HepG2 (cell line): ENCODE measurements around the gene MTHFD1L. TPM values are rescaled to one million over a fixed set of nuclear protein-coding genes. Genes with fewer than 3 reads are reported as not detected.

Experiments
- AHDC1 ChIP-seq: sonication (generic); formaldehyde crosslinking; IDR thresholded peaks from 2 replicates; pipeline ENCODE4 v1.5.1; 2020; ENCODE audit warnings: mild to moderate bottlenecking, missing genetic modification reagents, borderline replicate concordance
- FOXK2 ChIP-seq: fragments of 450-650 bp; IDR thresholded peaks from 2 replicates; pipeline ENCODE4 v1.6.1; 2016
- KLF9 ChIP-seq: IDR thresholded peaks from 2 replicates; pipeline ENCODE4 v1.6.1; 2016; ENCODE audit warnings: low read depth
- MIXL1 ChIP-seq: IDR thresholded peaks from 2 replicates; pipeline ENCODE4 v1.6.1; 2016
- PAXIP1 ChIP-seq: sonication (generic); formaldehyde crosslinking; conservative IDR thresholded peaks from 2 replicates; pipeline ENCODE4 v1.4.0; 2020; ENCODE audit warnings: mild to moderate bottlenecking, missing genetic modification reagents, moderate library complexity
- SP2 ChIP-seq: sonication (generic); formaldehyde crosslinking; IDR thresholded peaks from 2 replicates; pipeline ENCODE4 v1.5.1; 2020; ENCODE audit warnings: mild to moderate bottlenecking, missing genetic modification reagents
- SRSF4 ChIP-seq: fragments of 200-400 bp; formaldehyde crosslinking; IDR thresholded peaks from one replicate; pipeline ENCODE4 v1.6.1; 2018; ENCODE audit warnings: mild to moderate bottlenecking, low read depth, low read length, moderate library complexity; ENCODE audit not compliant: poor library complexity, severe bottlenecking
- ZBTB10 ChIP-seq: sonication (generic); formaldehyde crosslinking; IDR thresholded peaks from 2 replicates; pipeline ENCODE4 v1.4.0; 2020; ENCODE audit warnings: missing genetic modification reagents, borderline replicate concordance
- ZNF451 ChIP-seq: sonication (generic); formaldehyde crosslinking; IDR thresholded peaks from 2 replicates; pipeline ENCODE4 v1.5.0; 2020; ENCODE audit warnings: mild to moderate bottlenecking, missing genetic modification reagents
- polyA plus RNA-seq, 8 experiments: library from polyadenylated mRNA; depleted of rRNA in 3 of 8; stranded (reverse) in 7 of 8; unstranded in 1 of 8; fragments of >200 nt; fragmentation: Illumina TruSeq in 4 of 8; extraction: Trizol in 4 of 8; gene quantifications; 2 replicates each; pipeline versions ENCODE4 v1.2.1 to v1.2.3, GENCODE V29; 2011 to 2016; ENCODE audit warnings: low read depth in 4 of 8, missing spikeins in 1 of 8, mixed read lengths in 1 of 8; ENCODE audit not compliant: insufficient read depth in 1 of 8
- total RNA-seq, 5 experiments: library from RNA; depleted of rRNA; stranded (reverse); fragments of >200 nt; fragmentation: Illumina TruSeq; extraction: Trizol; gene quantifications; 2 replicates each; pipeline ENCODE4 v1.2.3, GENCODE V29; 2016; ENCODE audit warnings: low read depth in 1 of 5
- TF ChIP-seq, protein P1 (sequence below): sonication (generic); formaldehyde crosslinking; IDR thresholded peaks from 2 replicates; pipeline ENCODE4 v1.9.0; 2021; ENCODE audit warnings: mild to moderate bottlenecking, missing genetic modification reagents

The MTHFD1L gene
- total and polyA plus RNA-seq, 2 of the 13 experiments (the other 11 are each of a cell fraction or from before 2014, with no cell fraction given) = 24.0 to 39.6 TPM

DNA sequence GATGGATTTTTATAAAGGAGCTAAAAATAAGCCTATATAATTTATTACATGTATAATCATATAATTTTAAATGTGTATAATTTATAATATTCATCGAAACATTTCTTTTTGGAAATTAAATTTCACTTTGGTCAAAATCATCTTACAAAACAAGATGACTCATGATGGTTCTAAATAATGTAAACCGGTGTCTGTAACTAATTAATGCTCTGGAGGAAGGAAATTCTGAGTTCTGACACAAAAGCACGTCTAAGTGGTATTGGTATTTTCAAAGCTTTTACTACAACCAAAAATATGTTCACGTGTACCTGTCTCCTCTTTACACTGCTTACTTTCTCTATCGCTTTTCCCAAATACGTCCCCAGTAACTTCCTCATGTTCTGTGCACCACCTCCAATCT is 134.1 kb downstream of the MTHFD1L start (continued):
- TF ChIP-seq, protein P1, sequence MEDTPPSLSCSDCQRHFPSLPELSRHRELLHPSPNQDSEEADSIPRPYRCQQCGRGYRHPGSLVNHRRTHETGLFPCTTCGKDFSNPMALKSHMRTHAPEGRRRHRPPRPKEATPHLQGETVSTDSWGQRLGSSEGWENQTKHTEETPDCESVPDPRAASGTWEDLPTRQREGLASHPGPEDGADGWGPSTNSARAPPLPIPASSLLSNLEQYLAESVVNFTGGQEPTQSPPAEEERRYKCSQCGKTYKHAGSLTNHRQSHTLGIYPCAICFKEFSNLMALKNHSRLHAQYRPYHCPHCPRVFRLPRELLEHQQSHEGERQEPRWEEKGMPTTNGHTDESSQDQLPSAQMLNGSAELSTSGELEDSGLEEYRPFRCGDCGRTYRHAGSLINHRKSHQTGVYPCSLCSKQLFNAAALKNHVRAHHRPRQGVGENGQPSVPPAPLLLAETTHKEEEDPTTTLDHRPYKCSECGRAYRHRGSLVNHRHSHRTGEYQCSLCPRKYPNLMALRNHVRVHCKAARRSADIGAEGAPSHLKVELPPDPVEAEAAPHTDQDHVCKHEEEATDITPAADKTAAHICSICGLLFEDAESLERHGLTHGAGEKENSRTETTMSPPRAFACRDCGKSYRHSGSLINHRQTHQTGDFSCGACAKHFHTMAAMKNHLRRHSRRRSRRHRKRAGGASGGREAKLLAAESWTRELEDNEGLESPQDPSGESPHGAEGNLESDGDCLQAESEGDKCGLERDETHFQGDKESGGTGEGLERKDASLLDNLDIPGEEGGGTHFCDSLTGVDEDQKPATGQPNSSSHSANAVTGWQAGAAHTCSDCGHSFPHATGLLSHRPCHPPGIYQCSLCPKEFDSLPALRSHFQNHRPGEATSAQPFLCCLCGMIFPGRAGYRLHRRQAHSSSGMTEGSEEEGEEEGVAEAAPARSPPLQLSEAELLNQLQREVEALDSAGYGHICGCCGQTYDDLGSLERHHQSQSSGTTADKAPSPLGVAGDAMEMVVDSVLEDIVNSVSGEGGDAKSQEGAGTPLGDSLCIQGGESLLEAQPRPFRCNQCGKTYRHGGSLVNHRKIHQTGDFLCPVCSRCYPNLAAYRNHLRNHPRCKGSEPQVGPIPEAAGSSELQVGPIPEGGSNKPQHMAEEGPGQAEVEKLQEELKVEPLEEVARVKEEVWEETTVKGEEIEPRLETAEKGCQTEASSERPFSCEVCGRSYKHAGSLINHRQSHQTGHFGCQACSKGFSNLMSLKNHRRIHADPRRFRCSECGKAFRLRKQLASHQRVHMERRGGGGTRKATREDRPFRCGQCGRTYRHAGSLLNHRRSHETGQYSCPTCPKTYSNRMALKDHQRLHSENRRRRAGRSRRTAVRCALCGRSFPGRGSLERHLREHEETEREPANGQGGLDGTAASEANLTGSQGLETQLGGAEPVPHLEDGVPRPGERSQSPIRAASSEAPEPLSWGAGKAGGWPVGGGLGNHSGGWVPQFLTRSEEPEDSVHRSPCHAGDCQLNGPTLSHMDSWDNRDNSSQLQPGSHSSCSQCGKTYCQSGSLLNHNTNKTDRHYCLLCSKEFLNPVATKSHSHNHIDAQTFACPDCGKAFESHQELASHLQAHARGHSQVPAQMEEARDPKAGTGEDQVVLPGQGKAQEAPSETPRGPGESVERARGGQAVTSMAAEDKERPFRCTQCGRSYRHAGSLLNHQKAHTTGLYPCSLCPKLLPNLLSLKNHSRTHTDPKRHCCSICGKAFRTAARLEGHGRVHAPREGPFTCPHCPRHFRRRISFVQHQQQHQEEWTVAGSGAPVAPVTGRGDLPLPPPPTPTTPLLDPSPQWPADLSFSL (CRISPR knock-in tag) = no peak
- TF ChIP-seq KLF9 (CRISPR knock-in tag) (no peak), ZBTB10 (CRISPR knock-in tag) (no peak), ZNF451 (CRISPR knock-in tag) (no peak), SRSF4 (no peak), AHDC1 (no peak), PAXIP1 (CRISPR knock-in tag) (no peak), FOXK2 (no peak), MIXL1 (no peak), SP2 (CRISPR knock-in tag) (no peak)
